ENCODE data around the gene SCGB2A2.

Gene SCGB2A2

GRCh38 chr11:62295504-62295903, 25.5 kb downstream of the SCGB2A2 start:
- no peak overlapping the region for H3K4me3 ChIP-seq (ENCODE audit: low read depth, low read length)
- TF ChIP-seq, protein P1, sequence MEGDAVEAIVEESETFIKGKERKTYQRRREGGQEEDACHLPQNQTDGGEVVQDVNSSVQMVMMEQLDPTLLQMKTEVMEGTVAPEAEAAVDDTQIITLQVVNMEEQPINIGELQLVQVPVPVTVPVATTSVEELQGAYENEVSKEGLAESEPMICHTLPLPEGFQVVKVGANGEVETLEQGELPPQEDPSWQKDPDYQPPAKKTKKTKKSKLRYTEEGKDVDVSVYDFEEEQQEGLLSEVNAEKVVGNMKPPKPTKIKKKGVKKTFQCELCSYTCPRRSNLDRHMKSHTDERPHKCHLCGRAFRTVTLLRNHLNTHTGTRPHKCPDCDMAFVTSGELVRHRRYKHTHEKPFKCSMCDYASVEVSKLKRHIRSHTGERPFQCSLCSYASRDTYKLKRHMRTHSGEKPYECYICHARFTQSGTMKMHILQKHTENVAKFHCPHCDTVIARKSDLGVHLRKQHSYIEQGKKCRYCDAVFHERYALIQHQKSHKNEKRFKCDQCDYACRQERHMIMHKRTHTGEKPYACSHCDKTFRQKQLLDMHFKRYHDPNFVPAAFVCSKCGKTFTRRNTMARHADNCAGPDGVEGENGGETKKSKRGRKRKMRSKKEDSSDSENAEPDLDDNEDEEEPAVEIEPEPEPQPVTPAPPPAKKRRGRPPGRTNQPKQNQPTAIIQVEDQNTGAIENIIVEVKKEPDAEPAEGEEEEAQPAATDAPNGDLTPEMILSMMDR (IDR thresholded peaks at IDR 0.05; ENCODE audit: low read depth, low read length): no peak

- TF ChIP-seq, protein P1 (IDR thresholded peaks at IDR 0.05; ENCODE audit: low read depth, low read length): no peak
- H3K4me3 ChIP-seq (ENCODE audit: low read depth, low read length): no peak within 1 kb of the TSS
Observed at GRCh38 chr11:62298975-62299374, 29.0 kb downstream of the SCGB2A2 start, which contains the start of gene SCGB1D4. SCGB1D4 (minus strand) TSS chr11:62299075; CDS start chr11:62299010, 65 bp downstream.

GRCh38 chr11:62306227-62306626, 36.3 kb downstream of the SCGB2A2 start:
- TF ChIP-seq, protein P1 (IDR thresholded peaks at IDR 0.05; ENCODE audit: low read depth, low read length): no peak
- H3K4me3 ChIP-seq (ENCODE audit: low read depth, low read length): no peak overlapping the region

DNA sequence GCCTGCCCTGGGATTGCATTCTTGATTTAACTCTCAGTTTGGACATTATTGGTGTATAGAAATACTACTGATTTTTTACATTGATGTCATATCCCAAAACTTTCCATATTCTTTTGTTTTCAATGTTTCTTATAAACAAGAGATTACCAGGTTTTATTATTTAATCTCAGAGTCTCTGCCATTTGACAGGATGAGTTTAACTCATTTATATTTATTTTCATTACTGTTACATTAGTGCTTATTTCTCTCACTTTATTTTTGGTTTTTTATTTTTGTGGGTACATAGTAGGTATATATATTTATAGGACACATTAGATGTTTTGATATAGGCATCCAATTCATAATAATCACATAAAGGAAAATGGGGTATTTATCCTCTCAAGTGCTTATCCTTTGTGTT, 38.0 kb downstream of the SCGB2A2 start:
- no peak overlapping the region for H3K4me3 ChIP-seq (ENCODE audit: low read depth, low read length)
- TF ChIP-seq, protein P1 (IDR thresholded peaks at IDR 0.05; ENCODE audit: low read depth, low read length): no peak

DNA sequence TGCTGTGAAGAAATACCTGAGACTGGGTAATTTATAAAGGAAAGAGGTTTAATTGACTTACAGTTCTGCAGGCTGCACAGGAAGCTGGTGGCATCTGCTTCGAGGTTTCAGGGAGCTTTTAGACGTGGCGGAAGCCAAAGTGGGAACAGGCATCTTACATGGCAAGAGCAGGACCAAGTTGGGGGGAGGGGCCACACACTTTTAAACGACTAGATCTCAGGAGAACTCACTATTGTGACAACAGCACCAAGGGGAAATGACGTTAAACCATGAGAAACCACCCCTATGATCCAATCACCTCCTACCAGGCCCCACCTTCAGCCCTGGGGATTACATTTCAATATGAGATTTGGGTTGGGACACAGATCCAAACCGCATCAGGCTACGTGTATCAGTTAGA, 40.0 kb downstream of the SCGB2A2 start:
- no peak overlapping the region for H3K4me3 ChIP-seq (ENCODE audit: low read depth, low read length)
- TF ChIP-seq, protein P1 (IDR thresholded peaks at IDR 0.05; ENCODE audit: low read depth, low read length): no peak

DNA sequence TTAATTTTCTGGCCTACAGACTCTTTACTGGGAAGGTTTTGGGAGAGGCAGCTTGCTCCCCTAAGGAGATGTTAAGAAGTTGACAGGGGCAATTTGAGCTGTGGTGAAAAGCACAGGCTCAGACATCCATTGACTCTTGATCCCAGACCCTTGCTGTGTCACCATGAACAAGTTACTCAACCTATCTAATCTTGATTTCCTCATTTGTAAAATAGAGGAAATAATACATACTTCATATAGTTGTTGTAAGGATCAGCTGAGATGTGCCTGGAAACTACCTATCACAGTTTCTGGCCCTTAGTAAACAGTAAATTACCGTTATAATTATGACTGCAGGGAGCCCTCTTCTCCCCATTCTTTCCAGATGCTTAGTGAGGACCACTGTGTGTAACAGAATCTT, 45.5 kb downstream of the SCGB2A2 start:
- TF ChIP-seq, protein P1 (IDR thresholded peaks at IDR 0.05; ENCODE audit: low read depth, low read length): no peak
- no peak overlapping the region for H3K4me3 ChIP-seq (ENCODE audit: low read depth, low read length)

- no peak overlapping the region for H3K4me3 ChIP-seq (ENCODE audit: low read depth, low read length)
Observed at GRCh38 chr11:62322524-62322923, 52.6 kb downstream of the SCGB2A2 start.

More at GRCh38 chr11:62322524-62322923, 52.6 kb downstream of the SCGB2A2 start:
- TF ChIP-seq, protein P1 (IDR thresholded peaks at IDR 0.05; ENCODE audit: low read depth, low read length): no peak

Measured in WI38 (cell line).